Measurements from ENCODE around the gene MOG. TPM values are rescaled to one million over a fixed set of nuclear protein-coding genes. Genes with fewer than 3 reads are reported as not detected.
A peak's percentile ranks its signal among the peaks of the same experiment; 100 is the strongest.

MOG gene
- polyA plus RNA-seq, 3 donors = not detected

- DNase-seq = peak; percentile 55 to 59 (median 58)
- peak within 1 kb of the TSS; percentile 77 to 96 (median 85) for H3K4me3 ChIP-seq (replicated peaks in 1 of 3; ENCODE audit: low read depth in 2 of 3, low read length in 3 of 3)
- peaks cover 33% of the 10 kb centered on the region for H4K20me1 ChIP-seq (ENCODE audit: insufficient read depth, low read length)
- WGBS (ENCODE audit: insufficient coverage) = 0% methylated on average over 28 of the region's 57 CpGs
- intact Hi-C loops (cut with micrococcal nuclease) = no loop called here
- H3K4me1 Mint-ChIP-seq = peaks cover 66% of the 10 kb centered on the region
- no peaks in the 10 kb centered on the region for H3K36me3 ChIP-seq (replicated peaks in 1 of 2; ENCODE audit: control insufficient read depth in 1 of 2, insufficient read depth in 2 of 2, low read length in 2 of 2)
- no peak for TF ChIP-seq CTCF (IDR thresholded peaks at IDR 0.05)
- H3K9me3 ChIP-seq (replicated peaks in 1 of 2; ENCODE audit: control insufficient read depth in 1 of 2, insufficient read depth in 1 of 2, low read length in 2 of 2) = no peaks in the 10 kb centered on the region
- peaks cover 50 to 62% of the 10 kb centered on the region in 2 donors for H3K4me1 ChIP-seq (ENCODE audit: control insufficient read depth in 1 of 2, insufficient read depth in 2 of 2, low read length in 2 of 2)
- peaks cover 14% of the 10 kb centered on the region for H3K79me2 ChIP-seq (ENCODE audit: insufficient read depth, low read length)
- H3K27ac ChIP-seq (ENCODE audit: low read depth in 1 of 2, low read length in 2 of 2) = peak within 1 kb of the TSS; percentile 52 to 75
- peak within 1 kb of the TSS; percentile 94 for H2AFZ ChIP-seq (ENCODE audit: insufficient read depth, low read depth, low read length, poor library complexity, severe bottlenecking)
- peaks cover 21 to 24% of the 10 kb centered on the region in 2 donors for H3K36me3 Mint-ChIP-seq
- H3K4me3 Mint-ChIP-seq = peak within 1 kb of the TSS; percentile 90 to 97
- peak within 1 kb of the TSS; percentile 68 for H3K9ac ChIP-seq (ENCODE audit: insufficient read depth, low read length, poor library complexity, severe bottlenecking)
- peak within 1 kb of the TSS; percentile 84 to 94 (median 90) for H3K27ac Mint-ChIP-seq
- peaks cover 32 to 43% (median 36%) of the 10 kb centered on the region in 3 donors for H3K27me3 Mint-ChIP-seq (ENCODE audit: low read depth in 3 of 3)
- H3K4me2 ChIP-seq (replicated peaks; ENCODE audit: extremely low read depth, low read length, poor library complexity, severe bottlenecking) = peak within 1 kb of the TSS; percentile 99
- H3K27me3 ChIP-seq (ENCODE audit: control insufficient read depth in 2 of 2, insufficient read depth in 2 of 2, low read length in 2 of 2) = peaks cover 2 to 39% of the 10 kb centered on the region in 2 donors
- peaks cover 0 to 5% (median 1%) of the 10 kb centered on the region in 7 donors for H3K9me3 Mint-ChIP-seq
These were observed 23.9 kb upstream of the MOG start, which contains the start of gene GABBR1 for GRCh38 chr6:29632789-29633533. TSS of gene GABBR1 (minus strand) at chr6:29633183. CDS start at chr6:29632385, 798 bp downstream.

GRCh38 chr6:29633534-29633905 is 23.4 kb upstream of the MOG start:
- H3K4me3 Mint-ChIP-seq = peak overlapping the region; percentile 90 to 97
- peaks cover 14% of the 10 kb centered on the region for H3K79me2 ChIP-seq (ENCODE audit: insufficient read depth, low read length)
- peaks cover 32 to 40% (median 34%) of the 10 kb centered on the region in 3 donors for H3K27me3 Mint-ChIP-seq (ENCODE audit: low read depth in 3 of 3)
- DNase-seq = no peak
- H3K27ac Mint-ChIP-seq = peak overlapping the region; percentile 84 to 94 (median 90)
- H3K9ac ChIP-seq (ENCODE audit: insufficient read depth, low read length, poor library complexity, severe bottlenecking) = peak overlapping the region; percentile 68
- H3K27me3 ChIP-seq (ENCODE audit: control insufficient read depth in 2 of 2, insufficient read depth in 2 of 2, low read length in 2 of 2) = peaks cover 2 to 36% of the 10 kb centered on the region in 2 donors
- peaks cover 46 to 57% of the 10 kb centered on the region in 2 donors for H3K4me1 ChIP-seq (ENCODE audit: control insufficient read depth in 1 of 2, insufficient read depth in 2 of 2, low read length in 2 of 2)
- H3K4me1 Mint-ChIP-seq = peaks cover 61% of the 10 kb centered on the region
- H3K9me3 Mint-ChIP-seq = peaks cover 0 to 5% (median 1%) of the 10 kb centered on the region in 7 donors
- peak overlapping the region; percentile 99 for H3K4me2 ChIP-seq (replicated peaks; ENCODE audit: extremely low read depth, low read length, poor library complexity, severe bottlenecking)
- intact Hi-C loops (cut with micrococcal nuclease) = no loop called here
- peaks cover 33% of the 10 kb centered on the region for H4K20me1 ChIP-seq (ENCODE audit: insufficient read depth, low read length)
- no peak for TF ChIP-seq CTCF (IDR thresholded peaks at IDR 0.05)
- peak overlapping the region; percentile 52 to 75 for H3K27ac ChIP-seq (ENCODE audit: low read depth in 1 of 2, low read length in 2 of 2)
- H2AFZ ChIP-seq (ENCODE audit: insufficient read depth, low read depth, low read length, poor library complexity, severe bottlenecking) = peak overlapping the region; percentile 94
- no peaks in the 10 kb centered on the region for H3K36me3 ChIP-seq (replicated peaks in 1 of 2; ENCODE audit: control insufficient read depth in 1 of 2, insufficient read depth in 2 of 2, low read length in 2 of 2)
- H3K9me3 ChIP-seq (replicated peaks in 1 of 2; ENCODE audit: control insufficient read depth in 1 of 2, insufficient read depth in 1 of 2, low read length in 2 of 2) = no peaks in the 10 kb centered on the region
- 9% methylated on average over 6 of the region's 9 CpGs for WGBS (ENCODE audit: insufficient coverage)
- H3K4me3 ChIP-seq (replicated peaks in 1 of 3; ENCODE audit: low read depth in 2 of 3, low read length in 3 of 3) = peak overlapping the region; percentile 77 to 96 (median 85)
- peaks cover 21 to 24% of the 10 kb centered on the region in 2 donors for H3K36me3 Mint-ChIP-seq
